ENCODE data around the gene DBX1. TPM values are rescaled to one million over a fixed set of nuclear protein-coding genes. Genes with fewer than 3 reads are reported as not detected.
A peak's percentile ranks its signal among the peaks of the same experiment; 100 is the strongest.

Gene DBX1
- polyA plus RNA-seq, 1 experiment, result not detected

- Histone ChIP-seq H3K27me3 (ENCODE audit: control insufficient read depth, insufficient read depth, low read length) (peaks cover 6% of the 10 kb centered on the region), H3K4me3 (ENCODE audit: low read depth, low read length) (no peak overlapping the region), H3K36me3 (ENCODE audit: control insufficient read depth, insufficient read depth, low read length) (no peaks in the 10 kb centered on the region)
- ChIA-PET CTCF (interaction anchor here (1.6 to 6.8 kb wide), 2 partner anchors 11 to 185 kb away, joined by 3 to 28 read pairs; no protein-coding TSS in a partner anchor), POLR2A (no interaction called here)
- TF ChIP-seq CTCF (IDR thresholded peaks at IDR 0.05; ENCODE audit: insufficient read depth, low read depth, low read length), result no peak
- no peak for DNase-seq (ENCODE audit: low read depth)
Observed at GRCh38 chr11:20138707-20139106, 21.6 kb downstream of the DBX1 start.

GRCh38 chr11:20137637-20138036 lies 22.6 kb downstream of the DBX1 start:
- no peak for DNase-seq (ENCODE audit: low read depth)
- CTCF ChIA-PET, result interaction anchor here (0.5 to 7.2 kb wide), 7 partner anchors 9 to 580 kb away, joined by 3 to 78 read pairs (median 4); no protein-coding TSS in a partner anchor
- no peak for TF ChIP-seq CTCF (IDR thresholded peaks at IDR 0.05; ENCODE audit: insufficient read depth, low read depth, low read length)
- Histone ChIP-seq H3K36me3 (ENCODE audit: control insufficient read depth, insufficient read depth, low read length) (no peaks in the 10 kb centered on the region), H3K4me3 (ENCODE audit: low read depth, low read length) (no peak overlapping the region), H3K27me3 (ENCODE audit: control insufficient read depth, insufficient read depth, low read length) (peaks cover 6% of the 10 kb centered on the region)
- POLR2A ChIA-PET, result interaction anchor here (0.8 kb wide), 1 partner anchor 1851 kb away, joined by 6 read pairs; no protein-coding TSS in a partner anchor

- Histone ChIP-seq H3K4me3 (ENCODE audit: low read depth, low read length) (no peak overlapping the region), H3K36me3 (ENCODE audit: control insufficient read depth, insufficient read depth, low read length) (no peaks in the 10 kb centered on the region), H3K27me3 (ENCODE audit: control insufficient read depth, insufficient read depth, low read length) (peaks cover 5% of the 10 kb centered on the region)
- no peak for TF ChIP-seq CTCF (IDR thresholded peaks at IDR 0.05; ENCODE audit: insufficient read depth, low read depth, low read length)
- POLR2A ChIA-PET, result no interaction called here
- no peak for DNase-seq (ENCODE audit: low read depth)
- CTCF ChIA-PET, result interaction anchor here (0.6 to 7.2 kb wide), 10 partner anchors 7 to 360 kb away, joined by 3 to 91 read pairs (median 4); no protein-coding TSS in a partner anchor
Observed at GRCh38 chr11:20134991-20135736, 25.1 kb downstream of the DBX1 start.

- no peak overlapping the region for H3K4me3 ChIP-seq (ENCODE audit: low read depth, low read length)
- no peak for TF ChIP-seq CTCF (IDR thresholded peaks at IDR 0.05; ENCODE audit: insufficient read depth, low read depth, low read length)
- no peaks in the 10 kb centered on the region; the same call in 1 of the 2 replicates for H3K27me3 ChIP-seq (ENCODE audit: control insufficient read depth, insufficient read depth, low read length)
- DNase-seq (ENCODE audit: low read depth), result no peak
- ChIA-PET CTCF (interaction anchor here (0.6 to 7.2 kb wide), 36 partner anchors 9 to 1050 kb away, joined by 3 to 91 read pairs (median 4); no protein-coding TSS in a partner anchor), POLR2A (no interaction called here)
- H3K36me3 ChIP-seq (ENCODE audit: control insufficient read depth, insufficient read depth, low read length), result no peaks in the 10 kb centered on the region
Observed at GRCh38 chr11:20132667-20133039, 27.6 kb downstream of the DBX1 start.

- DNase-seq (ENCODE audit: low read depth), result no peak
- POLR2A ChIA-PET, result no interaction called here
- no peaks in the 10 kb centered on the region; the same call in 1 of the 2 replicates for H3K27me3 ChIP-seq (ENCODE audit: control insufficient read depth, insufficient read depth, low read length)
- CTCF ChIA-PET, result interaction anchor here (0.6 to 7.2 kb wide), 47 partner anchors 10 to 1050 kb away, joined by 3 to 91 read pairs (median 4); no protein-coding TSS in a partner anchor
- TF ChIP-seq CTCF (IDR thresholded peaks at IDR 0.05; ENCODE audit: insufficient read depth, low read depth, low read length), result peak; percentile 93
- no peaks in the 10 kb centered on the region for H3K36me3 ChIP-seq (ENCODE audit: control insufficient read depth, insufficient read depth, low read length)
- peak overlapping the region; percentile 42 for H3K4me3 ChIP-seq (ENCODE audit: low read depth, low read length)
Observed at GRCh38 chr11:20131788-20132666, 28.2 kb downstream of the DBX1 start.
